Measurements from ENCODE around the gene ANKRD24.
"Not testable (repeated sequence)": the region's sequence is repeated elsewhere in the genome, so short reads cannot be mapped to it uniquely, and the experiment has no call there.

ANKRD24 gene

GRCh38 chr19:4233282-4233853 is 50.9 kb downstream of the ANKRD24 start:
- DNase-seq, result peak; percentile 48 to 55

- DNase-seq, result no peak
Measured at GRCh38 chr19:4234142-4234861, 51.8 kb downstream of the ANKRD24 start.

GRCh38 chr19:4234862-4235201 is 52.3 kb downstream of the ANKRD24 start:
- DNase-seq, result no peak

- not testable (repeated sequence) for DNase-seq
Measured at GRCh38 chr19:4237510-4237909, 55.0 kb downstream of the ANKRD24 start.

- no peak for DNase-seq
Measured at GRCh38 chr19:4238831-4239230, 56.3 kb downstream of the ANKRD24 start.

- no peak for DNase-seq
Measured at GRCh38 chr19:4241824-4242430, 59.4 kb downstream of the ANKRD24 start.

- not testable (repeated sequence) for DNase-seq
Measured at GRCh38 chr19:4245938-4246337, 63.4 kb downstream of the ANKRD24 start.

GRCh38 chr19:4246767-4247593 is 64.5 kb downstream of the ANKRD24 start, which contains the start of gene YJU2:
Gene YJU2, plus strand, starts transcription at chr19:4247080. Its CDS starts 67 bp downstream, at chr19:4247147.
- DNase-seq, result peak; percentile 99 to 100

GRCh38 chr19:4256563-4256962 is 74.1 kb downstream of the ANKRD24 start:
- DNase-seq, result no peak

GRCh38 chr19:4257025-4257424 is 74.5 kb downstream of the ANKRD24 start:
- DNase-seq, result no peak

GRCh38 chr19:4258181-4258580 is 75.7 kb downstream of the ANKRD24 start:
- DNase-seq, result no peak

GRCh38 chr19:4260613-4261191 is 78.2 kb downstream of the ANKRD24 start:
- DNase-seq, result no peak

GRCh38 chr19:4264812-4265211 is 82.3 kb downstream of the ANKRD24 start:
- DNase-seq, result peak in 1 of 2 donors; percentile 23

- no peak for DNase-seq
Measured at GRCh38 chr19:4266253-4267000, 83.9 kb downstream of the ANKRD24 start.

GRCh38 chr19:4267101-4267900 is 84.8 kb downstream of the ANKRD24 start:
- peak; percentile 52 to 54 for DNase-seq

- no peak for DNase-seq
Measured at GRCh38 chr19:4267901-4268815, 85.7 kb downstream of the ANKRD24 start.

GRCh38 chr19:4268816-4269430 is 86.4 kb downstream of the ANKRD24 start:
- no peak for DNase-seq

- no peak for DNase-seq
Measured at GRCh38 chr19:4272894-4273293, 90.4 kb downstream of the ANKRD24 start.

- DNase-seq, result not testable (repeated sequence)
Measured at GRCh38 chr19:4274321-4274686, 91.8 kb downstream of the ANKRD24 start.

All from CD4-positive, alpha-beta T cell treated with Interleukin-4 for 1 hour (primary cell).